IPS-20b (cell line): ENCODE data around the gene AGAP1.

Source experiments
- H3K27ac ChIP-seq: one replicate; pipeline ENCODE4 v1.5.1; 2013; ENCODE audit warnings: low read length
- H3K27me3 ChIP-seq: 2 replicates; pipeline ENCODE4 v1.6.1; 2013; ENCODE audit warnings: mild to moderate bottlenecking, low read length, inconsistent platforms; ENCODE audit not compliant: insufficient read depth
- H3K36me3 ChIP-seq: 2 replicates; pipeline ENCODE4 v1.6.1; 2013; ENCODE audit warnings: low read depth, mild to moderate bottlenecking, inconsistent platforms, low read length, moderate library complexity; ENCODE audit not compliant: insufficient read depth
- H3K4me1 ChIP-seq: 2 replicates; pipeline ENCODE4 v1.6.1; 2013; ENCODE audit warnings: mild to moderate bottlenecking, control low read depth, inconsistent platforms, low read length, moderate library complexity; ENCODE audit not compliant: insufficient read depth
- H3K4me3 ChIP-seq: 2 replicates; pipeline ENCODE4 v1.5.1; 2013; ENCODE audit warnings: mild to moderate bottlenecking, low read length, inconsistent platforms
- H3K9ac ChIP-seq: 2 replicates; pipeline ENCODE4 v1.6.1; 2013; ENCODE audit warnings: low read depth, mild to moderate bottlenecking, inconsistent platforms, low read length, moderate library complexity
- H3K9me3 ChIP-seq: 2 replicates; pipeline ENCODE4 v1.6.1; 2013; ENCODE audit warnings: mild to moderate bottlenecking, low read depth, low read length, inconsistent platforms; ENCODE audit not compliant: insufficient read depth

Gene AGAP1

GRCh38 chr2:235707411-235708096 lies 213.7 kb downstream of the AGAP1 start:
- H3K27ac ChIP-seq, result no peak overlapping the region
- peaks cover 5% of the 10 kb centered on the region for H3K4me1 ChIP-seq
- no peak overlapping the region for H3K9ac ChIP-seq
- no peak overlapping the region for H3K4me3 ChIP-seq
- peaks cover 10% of the 10 kb centered on the region; the same call in 1 of the 2 replicates for H3K36me3 ChIP-seq
- H3K9me3 ChIP-seq, result no peaks in the 10 kb centered on the region
- H3K27me3 ChIP-seq, result no peaks in the 10 kb centered on the region

DNA sequence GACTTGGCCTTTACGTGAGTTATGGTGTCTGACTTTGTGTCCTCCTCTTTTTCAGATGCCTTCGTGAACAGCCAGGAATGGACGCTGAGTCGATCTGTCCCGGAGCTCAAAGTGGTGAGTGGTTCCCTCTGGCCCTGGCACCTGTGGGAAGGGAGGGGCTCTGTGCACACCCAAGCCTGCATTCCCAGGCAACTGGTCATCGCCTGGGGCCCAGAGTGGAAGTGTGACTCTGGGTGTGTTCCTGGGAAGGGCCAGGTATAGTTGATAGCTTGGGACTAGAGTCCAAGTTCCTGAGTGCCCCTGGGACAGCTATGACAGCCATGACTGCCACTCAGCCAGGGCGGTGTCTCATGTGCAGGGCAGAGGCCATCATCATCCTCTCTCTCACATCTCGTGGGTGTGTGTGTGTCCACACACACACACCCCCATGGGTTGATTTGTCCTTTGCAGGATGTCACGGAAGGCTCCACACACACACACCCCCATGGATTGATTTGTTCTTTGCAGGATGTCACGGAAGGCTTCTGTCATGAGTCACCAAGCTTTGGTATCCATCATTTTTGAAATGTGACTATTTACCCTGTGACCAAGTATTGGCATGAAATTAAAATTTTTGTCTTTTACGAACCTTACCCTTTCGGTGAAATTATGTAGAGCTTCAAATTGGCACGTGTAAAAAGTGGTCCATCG lies 215.4 kb downstream of the AGAP1 start:
- Histone ChIP-seq H3K27ac (no peak overlapping the region), H3K27me3 (no peaks in the 10 kb centered on the region), H3K9ac (no peak overlapping the region), H3K9me3 (no peaks in the 10 kb centered on the region), H3K4me3 (no peak overlapping the region), H3K36me3 (peaks cover 10% of the 10 kb centered on the region; the same call in 1 of the 2 replicates), H3K4me1 (no peaks in the 10 kb centered on the region; the same call in 1 of the 2 replicates)

DNA sequence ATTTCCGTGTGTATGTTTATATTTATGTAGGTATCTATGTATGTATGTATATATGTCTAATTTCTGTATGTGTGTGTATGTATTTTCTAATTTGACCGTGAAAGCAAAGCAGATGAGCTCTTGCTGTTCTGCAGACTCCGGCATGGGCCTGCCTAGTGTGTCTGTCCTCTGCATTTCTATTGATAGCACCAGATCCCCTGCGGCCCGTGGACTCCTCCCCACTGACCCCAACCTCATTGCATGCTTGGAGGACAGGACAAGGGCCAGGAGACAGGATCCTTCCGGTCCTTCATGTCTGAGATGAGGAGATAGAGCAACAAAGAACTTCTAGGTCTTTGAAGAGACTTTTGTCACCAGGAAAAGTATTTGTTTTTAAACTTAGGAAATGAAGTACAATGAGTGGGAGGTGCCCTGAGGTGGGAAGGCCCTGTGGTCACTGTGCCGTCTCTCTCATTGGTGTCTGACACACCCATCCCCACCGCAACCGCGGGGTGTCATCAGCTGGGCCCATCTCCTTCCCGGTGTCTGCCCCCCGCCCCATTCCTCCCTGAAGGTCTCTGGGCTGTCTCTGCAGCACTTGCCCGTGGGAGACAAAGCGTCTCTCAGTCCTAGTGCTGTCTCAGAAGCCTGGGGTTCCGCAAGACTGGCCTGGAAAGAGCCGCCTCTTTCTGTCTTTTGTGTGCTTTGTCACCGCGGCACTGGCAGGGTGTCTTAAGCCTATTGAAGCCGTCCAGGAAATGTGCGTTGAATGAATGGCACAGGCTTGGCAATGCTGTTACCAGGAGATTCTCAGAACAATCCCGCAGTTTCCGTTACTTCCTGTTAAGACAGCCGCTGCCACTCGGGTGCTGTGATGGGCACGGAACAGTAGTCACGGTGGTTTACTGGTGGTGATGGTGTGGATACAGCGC lies 216.4 kb downstream of the AGAP1 start:
- Histone ChIP-seq H3K9ac (no peak overlapping the region), H3K9me3 (no peaks in the 10 kb centered on the region), H3K4me1 (no peaks in the 10 kb centered on the region; the same call in 1 of the 2 replicates), H3K36me3 (peaks cover 10% of the 10 kb centered on the region; the same call in 1 of the 2 replicates), H3K27me3 (no peaks in the 10 kb centered on the region), H3K4me3 (no peak overlapping the region), H3K27ac (no peak overlapping the region)

GRCh38 chr2:235710933-235711332 lies 217.1 kb downstream of the AGAP1 start:
- no peaks in the 10 kb centered on the region for H3K9me3 ChIP-seq
- peaks cover 10% of the 10 kb centered on the region; the same call in 1 of the 2 replicates for H3K36me3 ChIP-seq
- H3K27me3 ChIP-seq, result no peaks in the 10 kb centered on the region
- H3K4me3 ChIP-seq, result no peak overlapping the region
- no peaks in the 10 kb centered on the region; the same call in 1 of the 2 replicates for H3K4me1 ChIP-seq
- H3K27ac ChIP-seq, result no peak overlapping the region
- no peak overlapping the region for H3K9ac ChIP-seq

DNA sequence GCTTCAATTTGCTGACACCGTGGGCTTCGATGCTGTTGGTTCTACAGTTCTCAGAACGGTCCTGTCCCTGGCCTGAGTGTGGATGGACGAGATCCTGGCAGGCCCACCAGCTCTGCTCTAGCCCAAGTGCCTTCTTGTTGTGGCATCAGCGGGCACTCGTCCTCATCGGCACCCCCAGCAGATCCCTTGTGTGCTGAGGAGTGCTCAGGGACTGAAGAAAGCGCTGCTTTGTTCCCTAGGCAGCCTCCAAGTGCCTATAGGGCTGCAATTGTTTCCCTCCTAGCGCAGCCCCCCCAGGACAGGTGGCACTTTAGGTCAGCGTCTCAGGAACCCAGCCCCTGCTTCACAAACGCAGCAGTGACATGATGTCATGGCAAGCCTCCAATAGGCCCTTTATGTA lies 217.7 kb downstream of the AGAP1 start:
- no peak overlapping the region for H3K4me3 ChIP-seq
- H3K9ac ChIP-seq, result no peak overlapping the region
- H3K9me3 ChIP-seq, result no peaks in the 10 kb centered on the region
- H3K27me3 ChIP-seq, result no peaks in the 10 kb centered on the region
- H3K36me3 ChIP-seq, result peaks cover 10% of the 10 kb centered on the region; the same call in 1 of the 2 replicates
- H3K27ac ChIP-seq, result no peak overlapping the region
- H3K4me1 ChIP-seq, result no peaks in the 10 kb centered on the region; the same call in 1 of the 2 replicates

DNA sequence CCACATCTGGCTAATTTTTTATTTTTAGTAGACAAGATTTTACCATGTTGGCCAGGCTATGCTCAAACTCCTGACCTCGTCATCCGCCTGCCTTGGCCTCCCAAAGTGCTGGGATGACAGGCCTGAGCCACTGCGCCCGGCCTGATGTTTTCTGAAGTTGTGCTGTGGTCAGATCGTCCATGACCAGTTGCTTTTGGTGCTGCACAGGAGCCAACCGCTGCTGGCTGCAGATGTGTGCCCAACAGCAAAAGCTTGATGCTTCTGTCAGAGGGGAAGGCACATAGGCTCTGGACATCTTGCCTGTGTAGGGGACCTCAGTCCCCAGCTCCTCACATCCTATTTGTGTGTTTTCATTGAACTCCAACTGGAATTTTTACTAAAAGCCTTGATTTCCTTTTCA lies 218.3 kb downstream of the AGAP1 start:
- Histone ChIP-seq H3K27me3 (no peaks in the 10 kb centered on the region), H3K27ac (no peak overlapping the region), H3K4me1 (no peaks in the 10 kb centered on the region; the same call in 1 of the 2 replicates), H3K9me3 (no peaks in the 10 kb centered on the region), H3K4me3 (no peak overlapping the region), H3K9ac (no peak overlapping the region), H3K36me3 (peaks cover 10% of the 10 kb centered on the region; the same call in 1 of the 2 replicates)

GRCh38 chr2:235713189-235713588 lies 219.3 kb downstream of the AGAP1 start:
- H3K27me3 ChIP-seq, result no peaks in the 10 kb centered on the region
- no peaks in the 10 kb centered on the region for H3K9me3 ChIP-seq
- no peak overlapping the region for H3K27ac ChIP-seq
- no peaks in the 10 kb centered on the region; the same call in 1 of the 2 replicates for H3K4me1 ChIP-seq
- no peak overlapping the region for H3K4me3 ChIP-seq
- peaks cover 10% of the 10 kb centered on the region; the same call in 1 of the 2 replicates for H3K36me3 ChIP-seq
- no peak overlapping the region for H3K9ac ChIP-seq

DNA sequence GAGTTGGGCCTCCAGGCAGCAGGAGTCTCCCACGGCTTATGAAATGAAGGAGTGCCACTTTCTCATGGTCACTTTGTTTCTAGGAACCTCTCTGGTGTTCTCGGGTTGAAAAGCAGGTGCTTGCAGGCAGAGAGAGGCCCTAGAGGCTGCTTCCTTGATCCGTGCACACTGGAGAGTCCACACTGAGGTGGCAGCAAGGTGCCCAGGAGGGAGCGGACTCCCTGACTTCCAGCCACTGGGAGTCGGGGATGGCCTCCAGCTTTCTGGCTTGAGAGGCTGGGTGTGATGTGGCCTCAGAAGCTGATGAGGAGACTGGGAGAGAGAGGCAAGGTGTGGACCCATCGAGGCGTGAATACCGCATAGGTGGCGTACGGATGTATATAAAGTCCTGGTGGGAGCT lies 221.8 kb downstream of the AGAP1 start:
- H3K9me3 ChIP-seq, result no peaks in the 10 kb centered on the region
- H3K36me3 ChIP-seq, result peaks cover 17% of the 10 kb centered on the region; the same call in 1 of the 2 replicates
- H3K4me1 ChIP-seq, result no peaks in the 10 kb centered on the region
- no peak overlapping the region for H3K9ac ChIP-seq
- no peaks in the 10 kb centered on the region for H3K27me3 ChIP-seq
- H3K4me3 ChIP-seq, result no peak overlapping the region
- no peak overlapping the region for H3K27ac ChIP-seq

GRCh38 chr2:235716875-235717496 lies 223.1 kb downstream of the AGAP1 start:
- Histone ChIP-seq H3K4me1 (no peaks in the 10 kb centered on the region), H3K4me3 (no peak overlapping the region), H3K9me3 (no peaks in the 10 kb centered on the region), H3K36me3 (0 out of 2 replicates have a peak, but pooled peaks cover 8% of the 10 kb centered on the region), H3K27ac (no peak overlapping the region), H3K9ac (no peak overlapping the region), H3K27me3 (no peaks in the 10 kb centered on the region)

GRCh38 chr2:235719146-235719942 lies 225.5 kb downstream of the AGAP1 start:
- H3K27me3 ChIP-seq, result no peaks in the 10 kb centered on the region
- H3K9me3 ChIP-seq, result no peaks in the 10 kb centered on the region
- no peak overlapping the region for H3K9ac ChIP-seq
- no peak overlapping the region for H3K27ac ChIP-seq
- no peak overlapping the region for H3K4me3 ChIP-seq
- H3K4me1 ChIP-seq, result peaks cover under 1% of the 10 kb centered on the region; the same call in 1 of the 2 replicates
- H3K36me3 ChIP-seq, result peaks cover 8% of the 10 kb centered on the region; the same call in 1 of the 2 replicates
